Heart right ventricle (tissue), 16 donors: ENCODE measurements around the gene FAM120B. TPM values are rescaled to one million over a fixed set of nuclear protein-coding genes. Genes with fewer than 3 reads are reported as not detected.

Source experiments
- ATAC-seq, 8 donors: fragments of 200-7000 bp; cut with Tn5 transposase; one replicate each; pipeline ENCODE4 v1.9.1; 2020; ENCODE audit warnings: mild to moderate bottlenecking in 8 of 8, moderate library complexity in 8 of 8, moderate number of reproducible peaks in 1 of 8
- DNase-seq, 2 donors: peaks; one replicate each; pipeline ENCODE4 v3.0.0-alpha.2; 2020
- H3K27ac ChIP-seq, 10 donors: fragments of 200-600 bp; sonication (generic) in 2 of 10; one replicate each; pipeline versions ENCODE4 v1.5.0 to v1.8.0; 2020 to 2022; ENCODE audit warnings: mild to moderate bottlenecking in 3 of 10
- H3K27me3 ChIP-seq, 7 donors: fragments of 200-600 bp; one replicate each; pipeline ENCODE4 v1.8.0; 2021 to 2022; ENCODE audit warnings: mild to moderate bottlenecking in 2 of 7
- H3K36me3 ChIP-seq, 9 donors: fragments of 200-600 bp; sonication (generic) in 1 of 9; one replicate each; pipeline versions ENCODE4 v1.5.0 to v1.8.0; 2020 to 2022; ENCODE audit warnings: mild to moderate bottlenecking in 2 of 9
- H3K4me1 ChIP-seq, 9 donors: fragments of 200-600 bp; sonication (generic) in 1 of 9; one replicate each; pipeline versions ENCODE4 v1.5.0 to v1.8.0; 2020 to 2022; ENCODE audit warnings: mild to moderate bottlenecking in 4 of 9
- H3K4me3 ChIP-seq, 10 donors: fragments of 200-600 bp; sonication (generic) in 2 of 10; one replicate each; pipeline versions ENCODE4 v1.5.0 to v1.8.0; 2020 to 2022; ENCODE audit warnings: mild to moderate bottlenecking in 7 of 10, moderate library complexity in 2 of 10
- H3K9me3 ChIP-seq, 11 donors: fragments of 200-600 bp in 10 of 11; sonication (generic) in 2 of 11; one replicate each; pipeline versions ENCODE4 v1.5.0 to v1.8.0; 2013 to 2022; ENCODE audit warnings: mild to moderate bottlenecking in 2 of 11, control low read depth in 1 of 11, moderate library complexity in 1 of 11
- WGBS, 2 donors: extraction: QIAGEN DNeasy Blood & Tissue Kit; methylation state at CpG; one replicate each; pipeline ENCODE4 v1.1.7; 2013; ENCODE audit warnings: inconsistent platforms in 1 of 2; 5-methylcytosine and 5-hydroxymethylcytosine counted together
- intact Hi-C, 10 donors: fragments of 100-400 bp; cut with DNase I; formaldehyde crosslinking; loops; one replicate each; pipeline versions ENCODE4 v1.11.1 to v1.14.2; 2022
- polyA plus RNA-seq, 2 donors: library from polyadenylated mRNA; stranded (reverse); fragments of 200-250 nt; gene quantifications; one replicate each; pipeline ENCODE4 v1.2.3, GENCODE V29; 2013
- total RNA-seq, 10 donors: library from RNA; stranded (reverse); fragmentation: NEBNext Ultra II Directional in 3 of 10; extraction: Animal tissue kit (Norgen Biotek cat#: 25700) in 3 of 10; gene quantifications; one replicate each; pipeline versions ENCODE4 v1.2.1 to v1.2.4, GENCODE V29; 2021 to 2023
- TF ChIP-seq, protein P1 (sequence below), 9 donors: fragments of 200-600 bp; sonication (generic) in 2 of 9; IDR thresholded peaks; one replicate each; pipeline versions ENCODE4 v1.5.0 to v1.8.0; 2021 to 2022; ENCODE audit warnings: antibody characterized with exemption in 9 of 9, mild to moderate bottlenecking in 5 of 9, moderate library complexity in 1 of 9
- donor health status: Arrhythmogenic right ventricular cardiomyopathy.
- donor health status: ischemic (EF 13 %, LVEDD 7.1; RV severe dilation, severe dysfunction).
- donor health status: healthy with polysubstance abuse.
- donor health status: DM: no; HTN: yes; CAD: no.
- donor health status: DM: no; HTN: no; CAD: no.
- donor health status: ischemic (EF 25% LVEDD 6.9; RV normal size, moderate dysfunction).
- donor health status: ischemic (EF 25% LVEDD 5.7; RV mildly dilated, moderate dysfunction).
- donor health status: healthy.
- donor health status: DM: yes; HTN: yes; CAD: no.
- donor health status: Ischemic cardiomyopathy.
- donor health status: ischemic (EF 35%, LVEDD 5.7; RV mildly dilated, moderate dysfunction).
- donor health status: nonischemic (EF 11% LVEDD 7.7; RV severe dilation, severe dysfunction).
- donor health status: DM: yes; HTN: yes; CAD: no.
- donor health status: PGD.
- donor health status: ischemic (EF 29% LVEDD 5.4; RV normal size, mild dysfunction).
- donor health status: nonischemic (EF 23%, LVEDD 6.1; RV moderate dilation, normal function).

FAM120B gene
- total and polyA plus RNA-seq, 12 donors: 7.7 to 31.0 (median 23.9) TPM

DNA sequence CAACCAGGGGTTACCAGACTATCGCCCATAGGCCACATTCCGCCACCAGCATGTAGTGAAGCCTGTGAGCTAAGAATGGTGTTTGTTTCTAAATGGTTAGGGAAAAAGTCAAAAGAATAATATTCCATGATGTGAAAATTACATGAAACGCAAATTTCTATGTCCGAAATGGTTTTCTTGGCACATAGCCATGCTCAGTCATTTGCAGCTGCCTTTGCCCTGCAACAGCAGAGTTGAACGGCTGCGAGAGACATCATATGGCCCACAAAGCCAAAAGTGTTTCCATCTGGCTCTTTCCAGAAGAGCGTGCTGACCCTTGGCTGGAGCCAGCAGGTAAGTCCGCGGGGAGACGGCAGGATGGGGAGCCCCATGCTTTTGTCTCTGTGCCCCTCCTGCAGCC is 60.7 kb downstream of the FAM120B start:
- WGBS, 2 donors: 87 to 91% methylated on average over 10 of the region's 10 CpGs
- Histone ChIP-seq H3K27me3 (no peaks in the 10 kb centered on the region), H3K4me3 (no peak overlapping the region), H3K36me3 (peaks cover 0 to 82% (median 3%) of the 10 kb centered on the region in 9 donors), H3K27ac (no peak overlapping the region), H3K9me3 (no peaks in the 10 kb centered on the region), H3K4me1 (peaks cover 0 to 19% (median 3%) of the 10 kb centered on the region in 9 donors)
- TF ChIP-seq, protein P1, sequence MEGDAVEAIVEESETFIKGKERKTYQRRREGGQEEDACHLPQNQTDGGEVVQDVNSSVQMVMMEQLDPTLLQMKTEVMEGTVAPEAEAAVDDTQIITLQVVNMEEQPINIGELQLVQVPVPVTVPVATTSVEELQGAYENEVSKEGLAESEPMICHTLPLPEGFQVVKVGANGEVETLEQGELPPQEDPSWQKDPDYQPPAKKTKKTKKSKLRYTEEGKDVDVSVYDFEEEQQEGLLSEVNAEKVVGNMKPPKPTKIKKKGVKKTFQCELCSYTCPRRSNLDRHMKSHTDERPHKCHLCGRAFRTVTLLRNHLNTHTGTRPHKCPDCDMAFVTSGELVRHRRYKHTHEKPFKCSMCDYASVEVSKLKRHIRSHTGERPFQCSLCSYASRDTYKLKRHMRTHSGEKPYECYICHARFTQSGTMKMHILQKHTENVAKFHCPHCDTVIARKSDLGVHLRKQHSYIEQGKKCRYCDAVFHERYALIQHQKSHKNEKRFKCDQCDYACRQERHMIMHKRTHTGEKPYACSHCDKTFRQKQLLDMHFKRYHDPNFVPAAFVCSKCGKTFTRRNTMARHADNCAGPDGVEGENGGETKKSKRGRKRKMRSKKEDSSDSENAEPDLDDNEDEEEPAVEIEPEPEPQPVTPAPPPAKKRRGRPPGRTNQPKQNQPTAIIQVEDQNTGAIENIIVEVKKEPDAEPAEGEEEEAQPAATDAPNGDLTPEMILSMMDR (IDR thresholded peaks at IDR 0.05): no peak
- DNase-seq (no peak), ATAC-seq (no peak)
- intact Hi-C loops: loop anchor here in 1 of 10 donors (10.0 kb wide), 1 partner anchor 532 kb away; no protein-coding TSS in a partner anchor

DNA sequence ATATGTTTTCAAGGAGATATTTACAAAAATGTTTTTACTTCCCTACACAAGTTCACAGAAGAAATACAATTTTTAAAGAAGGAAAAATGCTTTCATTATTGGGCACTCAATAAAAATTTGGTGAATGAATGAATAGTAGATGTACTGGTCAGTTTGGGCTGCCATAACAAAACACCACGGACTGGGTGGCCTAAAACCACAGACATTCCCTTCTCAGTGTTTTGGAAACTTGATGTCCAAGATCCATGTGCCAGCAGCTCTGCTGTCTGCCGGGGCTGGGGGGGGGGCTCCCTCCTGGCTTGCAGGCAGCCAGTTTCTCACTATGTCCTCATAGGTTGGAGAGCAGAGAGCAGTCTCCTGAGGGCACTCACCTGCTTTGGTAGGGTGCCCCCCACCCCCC is 62.0 kb downstream of the FAM120B start:
- ATAC-seq: no peak
- no peak for DNase-seq
- Histone ChIP-seq H3K36me3 (peaks cover 0 to 70% (median 3%) of the 10 kb centered on the region in 9 donors), H3K9me3 (no peaks in the 10 kb centered on the region), H3K4me1 (peaks cover 0 to 19% (median 3%) of the 10 kb centered on the region in 9 donors), H3K27ac (no peak overlapping the region), H3K27me3 (no peaks in the 10 kb centered on the region), H3K4me3 (no peak overlapping the region)
- 85 to 96% methylated on average over 2 of the region's 2 CpGs for WGBS, 2 donors
- intact Hi-C loops: loop anchor here in 1 of 10 donors (10.0 kb wide), 1 partner anchor 534 kb away; no protein-coding TSS in a partner anchor
- TF ChIP-seq, protein P1 (IDR thresholded peaks at IDR 0.05): no peak

DNA sequence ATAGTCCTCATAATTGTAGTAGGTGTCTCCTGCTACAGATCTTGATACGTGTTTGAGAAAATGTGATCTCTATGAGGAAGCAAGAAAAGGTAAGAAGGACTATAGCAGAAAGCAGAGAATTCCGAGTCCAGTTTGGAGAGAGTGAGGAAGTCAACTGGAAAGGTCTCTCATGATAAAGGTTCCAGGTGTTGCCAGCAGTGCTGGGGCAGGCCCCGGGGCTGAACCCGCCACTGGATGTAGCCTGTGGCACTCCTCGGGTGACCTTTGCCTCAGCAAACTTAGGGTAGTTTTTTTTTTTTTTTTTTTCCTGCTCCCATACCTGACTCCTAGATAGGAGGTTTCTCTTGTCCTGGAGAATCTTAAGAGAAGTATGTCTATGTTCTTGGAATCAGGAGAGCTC is 62.8 kb downstream of the FAM120B start:
- H3K4me1 ChIP-seq: peaks cover 0 to 19% (median 3%) of the 10 kb centered on the region in 9 donors
- intact Hi-C loops: loop anchor here in 1 of 10 donors (10.0 kb wide), 1 partner anchor 535 kb away; no protein-coding TSS in a partner anchor
- DNase-seq (no peak), ATAC-seq (no peak)
- no peak overlapping the region for H3K4me3 ChIP-seq
- no peaks in the 10 kb centered on the region for H3K27me3 ChIP-seq
- WGBS, 2 donors: 89% methylated on average over 5 of the region's 5 CpGs
- TF ChIP-seq, protein P1 (IDR thresholded peaks at IDR 0.05): no peak
- H3K36me3 ChIP-seq: peaks cover 0 to 70% (median 0%) of the 10 kb centered on the region in 9 donors
- H3K9me3 ChIP-seq: no peaks in the 10 kb centered on the region
- H3K27ac ChIP-seq: no peak overlapping the region

DNA sequence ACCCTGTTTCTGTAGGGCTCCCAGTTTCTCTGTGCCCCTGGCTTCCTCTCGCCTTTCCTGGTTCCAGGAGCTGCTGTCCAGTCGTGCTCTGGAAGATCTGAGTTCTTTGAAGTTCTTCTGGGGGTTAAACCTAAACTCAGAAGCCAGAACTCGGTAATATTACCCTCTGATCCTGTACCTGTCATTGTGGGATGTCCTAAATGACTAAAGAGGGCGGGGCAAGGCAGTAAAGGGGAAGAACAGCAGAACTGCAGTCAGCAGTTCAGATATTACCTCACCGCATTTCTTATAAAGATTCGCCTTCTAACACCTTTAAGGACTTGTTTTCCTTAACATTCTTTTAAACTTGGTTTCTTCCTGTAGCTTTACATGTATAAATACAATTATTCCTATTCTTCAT is 63.9 kb downstream of the FAM120B start:
- no peak for DNase-seq
- WGBS, 2 donors: 90 to 91% methylated on average over 6 of the region's 6 CpGs
- TF ChIP-seq, protein P1 (IDR thresholded peaks at IDR 0.05): no peak
- Histone ChIP-seq H3K4me1 (peaks cover 0 to 14% (median 3%) of the 10 kb centered on the region in 9 donors), H3K4me3 (no peak overlapping the region), H3K27me3 (no peaks in the 10 kb centered on the region), H3K9me3 (no peaks in the 10 kb centered on the region), H3K36me3 (peaks cover 0 to 74% (median 0%) of the 10 kb centered on the region in 9 donors), H3K27ac (no peak overlapping the region)
- ATAC-seq: no peak
- intact Hi-C loops: no loop called here
